ENCODE data around the gene TUSC7.

Gene TUSC7

GRCh38 chr3:116709479-116709878, at the start of gene TUSC7:
TUSC7 (plus strand) TSS chr3:116709779.
- H3K4me3 ChIP-seq (ENCODE audit: low read length) = no peak within 1 kb of the TSS
- DNase-seq (ENCODE audit: low read depth) = no peak
- no peaks in the 10 kb centered on the region for H3K27me3 ChIP-seq (replicated peaks; ENCODE audit: control insufficient read depth, insufficient read depth, low read length)

GRCh38 chr3:116661196-116661595, 48.4 kb upstream of the TUSC7 start:
- Histone ChIP-seq H3K9ac (ENCODE audit: low read length) (no peak overlapping the region), H3K36me3 (ENCODE audit: control insufficient read depth, insufficient read depth, low read length, severe bottlenecking) (no peaks in the 10 kb centered on the region), H3K9me3 (ENCODE audit: control insufficient read depth, low read length) (no peaks in the 10 kb centered on the region), H3K27me3 (replicated peaks; ENCODE audit: control insufficient read depth, insufficient read depth, low read length) (no peaks in the 10 kb centered on the region), H3K4me3 (ENCODE audit: low read length) (no peak overlapping the region), H3K4me1 (ENCODE audit: control insufficient read depth, insufficient read depth, low read length) (no peaks in the 10 kb centered on the region)
- DNase-seq (ENCODE audit: low read depth) = no peak

More at GRCh38 chr3:116709479-116709878, at the start of gene TUSC7:
- H3K9ac ChIP-seq (ENCODE audit: low read length) = no peak within 1 kb of the TSS
- no peaks in the 10 kb centered on the region for H3K9me3 ChIP-seq (ENCODE audit: control insufficient read depth, low read length)
- no peaks in the 10 kb centered on the region for H3K36me3 ChIP-seq (ENCODE audit: control insufficient read depth, insufficient read depth, low read length, severe bottlenecking)
- no peaks in the 10 kb centered on the region for H3K4me1 ChIP-seq (ENCODE audit: control insufficient read depth, insufficient read depth, low read length)

- DNase-seq (ENCODE audit: low read depth) = peak; percentile 19
- H3K27me3 ChIP-seq (replicated peaks; ENCODE audit: control insufficient read depth, insufficient read depth, low read length) = no peaks in the 10 kb centered on the region
- H3K36me3 ChIP-seq (ENCODE audit: control insufficient read depth, insufficient read depth, low read length, severe bottlenecking) = no peaks in the 10 kb centered on the region
- H3K4me3 ChIP-seq (ENCODE audit: low read length) = no peak overlapping the region
- no peaks in the 10 kb centered on the region for H3K9me3 ChIP-seq (ENCODE audit: control insufficient read depth, low read length)
- H3K9ac ChIP-seq (ENCODE audit: low read length) = no peak overlapping the region
- no peaks in the 10 kb centered on the region for H3K4me1 ChIP-seq (ENCODE audit: control insufficient read depth, insufficient read depth, low read length)
These were observed 46.1 kb upstream of the TUSC7 start for GRCh38 chr3:116663161-116664110.

GRCh38 chr3:116667324-116667723, 42.3 kb upstream of the TUSC7 start:
- Histone ChIP-seq H3K36me3 (ENCODE audit: control insufficient read depth, insufficient read depth, low read length, severe bottlenecking) (no peaks in the 10 kb centered on the region), H3K9me3 (ENCODE audit: control insufficient read depth, low read length) (no peaks in the 10 kb centered on the region), H3K9ac (ENCODE audit: low read length) (no peak overlapping the region), H3K4me1 (ENCODE audit: control insufficient read depth, insufficient read depth, low read length) (no peaks in the 10 kb centered on the region), H3K27me3 (replicated peaks; ENCODE audit: control insufficient read depth, insufficient read depth, low read length) (no peaks in the 10 kb centered on the region), H3K4me3 (ENCODE audit: low read length) (no peak overlapping the region)
- no peak for DNase-seq (ENCODE audit: low read depth)

- no peak overlapping the region for H3K4me3 ChIP-seq (ENCODE audit: low read length)
- DNase-seq (ENCODE audit: low read depth) = no peak
- no peaks in the 10 kb centered on the region for H3K27me3 ChIP-seq (replicated peaks; ENCODE audit: control insufficient read depth, insufficient read depth, low read length)
- no peak overlapping the region for H3K9ac ChIP-seq (ENCODE audit: low read length)
- H3K36me3 ChIP-seq (ENCODE audit: control insufficient read depth, insufficient read depth, low read length, severe bottlenecking) = no peaks in the 10 kb centered on the region
- no peaks in the 10 kb centered on the region for H3K9me3 ChIP-seq (ENCODE audit: control insufficient read depth, low read length)
- H3K4me1 ChIP-seq (ENCODE audit: control insufficient read depth, insufficient read depth, low read length) = no peaks in the 10 kb centered on the region
These were observed 41.8 kb upstream of the TUSC7 start for GRCh38 chr3:116667791-116668190.

GRCh38 chr3:116669576-116669975, 40.0 kb upstream of the TUSC7 start:
- H3K4me1 ChIP-seq (ENCODE audit: control insufficient read depth, insufficient read depth, low read length) = no peaks in the 10 kb centered on the region
- no peak for DNase-seq (ENCODE audit: low read depth)
- H3K9me3 ChIP-seq (ENCODE audit: control insufficient read depth, low read length) = no peaks in the 10 kb centered on the region

GRCh38 chr3:116671151-116671550, 38.4 kb upstream of the TUSC7 start:
- Histone ChIP-seq H3K4me1 (ENCODE audit: control insufficient read depth, insufficient read depth, low read length) (peaks cover 3% of the 10 kb centered on the region), H3K27me3 (replicated peaks; ENCODE audit: control insufficient read depth, insufficient read depth, low read length) (no peaks in the 10 kb centered on the region), H3K9me3 (ENCODE audit: control insufficient read depth, low read length) (no peaks in the 10 kb centered on the region), H3K4me3 (ENCODE audit: low read length) (no peak overlapping the region), H3K36me3 (ENCODE audit: control insufficient read depth, insufficient read depth, low read length, severe bottlenecking) (no peaks in the 10 kb centered on the region), H3K9ac (ENCODE audit: low read length) (no peak overlapping the region)
- no peak for DNase-seq (ENCODE audit: low read depth)

More at GRCh38 chr3:116669576-116669975, 40.0 kb upstream of the TUSC7 start:
- no peak overlapping the region for H3K4me3 ChIP-seq (ENCODE audit: low read length)
- H3K36me3 ChIP-seq (ENCODE audit: control insufficient read depth, insufficient read depth, low read length, severe bottlenecking) = no peaks in the 10 kb centered on the region
- H3K27me3 ChIP-seq (replicated peaks; ENCODE audit: control insufficient read depth, insufficient read depth, low read length) = no peaks in the 10 kb centered on the region
- no peak overlapping the region for H3K9ac ChIP-seq (ENCODE audit: low read length)

- Histone ChIP-seq H3K27me3 (replicated peaks; ENCODE audit: control insufficient read depth, insufficient read depth, low read length) (no peaks in the 10 kb centered on the region), H3K36me3 (ENCODE audit: control insufficient read depth, insufficient read depth, low read length, severe bottlenecking) (no peaks in the 10 kb centered on the region), H3K9me3 (ENCODE audit: control insufficient read depth, low read length) (no peaks in the 10 kb centered on the region), H3K4me3 (ENCODE audit: low read length) (no peak overlapping the region), H3K4me1 (ENCODE audit: control insufficient read depth, insufficient read depth, low read length) (peaks cover 3% of the 10 kb centered on the region), H3K9ac (ENCODE audit: low read length) (no peak overlapping the region)
- DNase-seq (ENCODE audit: low read depth) = no peak
These were observed 30.7 kb upstream of the TUSC7 start for GRCh38 chr3:116678853-116679252.

- no peaks in the 10 kb centered on the region for H3K36me3 ChIP-seq (ENCODE audit: control insufficient read depth, insufficient read depth, low read length, severe bottlenecking)
- no peaks in the 10 kb centered on the region for H3K9me3 ChIP-seq (ENCODE audit: control insufficient read depth, low read length)
- no peak overlapping the region for H3K4me3 ChIP-seq (ENCODE audit: low read length)
- no peaks in the 10 kb centered on the region for H3K4me1 ChIP-seq (ENCODE audit: control insufficient read depth, insufficient read depth, low read length)
- no peaks in the 10 kb centered on the region for H3K27me3 ChIP-seq (replicated peaks; ENCODE audit: control insufficient read depth, insufficient read depth, low read length)
- no peak overlapping the region for H3K9ac ChIP-seq (ENCODE audit: low read length)
- no peak for DNase-seq (ENCODE audit: low read depth)
These were observed 18.5 kb upstream of the TUSC7 start for GRCh38 chr3:116691041-116691440.

- Histone ChIP-seq H3K9me3 (ENCODE audit: control insufficient read depth, low read length) (no peaks in the 10 kb centered on the region), H3K4me1 (ENCODE audit: control insufficient read depth, insufficient read depth, low read length) (peaks cover 15% of the 10 kb centered on the region), H3K9ac (ENCODE audit: low read length) (no peak overlapping the region), H3K36me3 (ENCODE audit: control insufficient read depth, insufficient read depth, low read length, severe bottlenecking) (no peaks in the 10 kb centered on the region), H3K4me3 (ENCODE audit: low read length) (no peak overlapping the region), H3K27me3 (replicated peaks; ENCODE audit: control insufficient read depth, insufficient read depth, low read length) (no peaks in the 10 kb centered on the region)
- DNase-seq (ENCODE audit: low read depth) = no peak
These were observed 8.5 kb upstream of the TUSC7 start for GRCh38 chr3:116701070-116701469.

- DNase-seq (ENCODE audit: low read depth) = no peak
- no peaks in the 10 kb centered on the region for H3K27me3 ChIP-seq (replicated peaks; ENCODE audit: control insufficient read depth, insufficient read depth, low read length)
- no peaks in the 10 kb centered on the region for H3K36me3 ChIP-seq (ENCODE audit: control insufficient read depth, insufficient read depth, low read length, severe bottlenecking)
- no peak overlapping the region for H3K9ac ChIP-seq (ENCODE audit: low read length)
- no peak overlapping the region for H3K4me3 ChIP-seq (ENCODE audit: low read length)
- H3K9me3 ChIP-seq (ENCODE audit: control insufficient read depth, low read length) = no peaks in the 10 kb centered on the region
- H3K4me1 ChIP-seq (ENCODE audit: control insufficient read depth, insufficient read depth, low read length) = peaks cover 15% of the 10 kb centered on the region
These were observed 7.2 kb upstream of the TUSC7 start for GRCh38 chr3:116702334-116702733.
